Ovary (tissue), 9 donors: ENCODE measurements around the gene TOM1L2. TPM values are rescaled to one million over a fixed set of nuclear protein-coding genes. Genes with fewer than 3 reads are reported as not detected.
"Not testable (repeated sequence)": the region's sequence is repeated elsewhere in the genome, so short reads cannot be mapped to it uniquely, and the experiment has no call there.

Experiments used
- DNase-seq, 5 donors: peaks; one replicate each; pipeline ENCODE4 v3.0.0-alpha.2; 2019 to 2020
- H3K27ac ChIP-seq, 2 donors: fragments of 200-600 bp; one replicate each; pipeline versions ENCODE4 v1.5.1 to v1.8.0; 2019 to 2022
- H3K27me3 ChIP-seq: fragments of 200-600 bp; one replicate; pipeline ENCODE4 v1.8.0; 2022
- H3K36me3 ChIP-seq: fragments of 200-600 bp; sonication (generic); one replicate; pipeline ENCODE4 v1.5.1; 2019
- H3K4me1 ChIP-seq: one replicate; pipeline ENCODE4 v1.8.1; 2013; ENCODE audit warnings: mild to moderate bottlenecking, moderate library complexity; ENCODE audit not compliant: insufficient read depth
- H3K4me3 ChIP-seq: fragments of 200-600 bp; sonication (generic); one replicate; pipeline ENCODE4 v1.5.1; 2017
- H3K9me3 ChIP-seq, 2 donors: fragments of 200-600 bp in 1 of 2; sonication (generic) in 1 of 2; one replicate each; pipeline versions ENCODE4 v1.5.1 to v1.8.1; 2013 to 2019; ENCODE audit warnings: mild to moderate bottlenecking in 1 of 2, moderate library complexity in 1 of 2
- EP300 ChIP-seq: sonication (generic); formaldehyde crosslinking; IDR thresholded peaks from one replicate; pipeline ENCODE4 v1.6.1; 2017; ENCODE audit warnings: antibody characterized with exemption
- POLR2A ChIP-seq: fragments of 450-650 bp; IDR thresholded peaks from one replicate; pipeline ENCODE4 v1.6.1; 2017; ENCODE audit warnings: antibody characterized with exemption, mild to moderate bottlenecking, moderate library complexity
- WGBS, 3 donors: extraction: QIAGEN DNeasy Blood & Tissue Kit in 1 of 3; methylation state at CpG; one replicate each; pipeline versions ENCODE4 v1.1.5 to v1.1.7; 2013 to 2017; 5-methylcytosine and 5-hydroxymethylcytosine counted together
- intact Hi-C, 4 donors: fragments of 100-400 bp; cut with DNase I; formaldehyde crosslinking; loops; one replicate each; pipeline versions ENCODE4 v1.11.0 to v1.15.1; 2022 to 2023
- polyA plus RNA-seq, 2 donors: library from polyadenylated mRNA; stranded (reverse); fragments of 200-250 nt in 1 of 2; fragments of 350-450 nt in 1 of 2; fragmentation: Illumina TruSeq in 1 of 2; extraction: RNeasy Lipid Tissue Mini Kit (QIAGEN cat#74804) in 1 of 2; gene quantifications; one replicate each; pipeline ENCODE4 v1.2.3, GENCODE V29; 2013 to 2014
- total RNA-seq, 7 donors: library from RNA; depleted of rRNA in 2 of 7; stranded (reverse); fragments of >200 nt in 2 of 7; fragmentation: NEBNext Ultra II Directional in 3 of 7; extraction: Animal tissue kit (Norgen Biotek cat#: 25700) in 3 of 7; gene quantifications; one replicate each; pipeline versions ENCODE4 v1.1.0 to v1.2.4, GENCODE V29; 2016 to 2023
- TF ChIP-seq, protein P1 (sequence below), 3 donors: fragments of 450-650 bp in 2 of 3; fragments of 200-600 bp in 1 of 3; IDR thresholded peaks; one replicate each; pipeline versions ENCODE4 v1.5.1 to v1.8.0; 2016 to 2022; ENCODE audit warnings: antibody characterized with exemption in 3 of 3, mild to moderate bottlenecking in 1 of 3
- donor health status: DM: no; HTN: no; CAD: no; lungs with moderate emphysema.
- donor health status: DM: no; HTN: no; CAD: no.
- donor health status: Bipolar disorder and iron deficiency.
- donor health status: DM: yes; HTN: yes; CAD: no.
- donor health status: DM: no; HTN: no; CAD: no.
- donor health status: DM: yes; HTN: yes; CAD: no.

TOM1L2 gene
- total and polyA plus RNA-seq, 9 donors, result 25.6 to 62.5 (median 45.9) TPM

DNA sequence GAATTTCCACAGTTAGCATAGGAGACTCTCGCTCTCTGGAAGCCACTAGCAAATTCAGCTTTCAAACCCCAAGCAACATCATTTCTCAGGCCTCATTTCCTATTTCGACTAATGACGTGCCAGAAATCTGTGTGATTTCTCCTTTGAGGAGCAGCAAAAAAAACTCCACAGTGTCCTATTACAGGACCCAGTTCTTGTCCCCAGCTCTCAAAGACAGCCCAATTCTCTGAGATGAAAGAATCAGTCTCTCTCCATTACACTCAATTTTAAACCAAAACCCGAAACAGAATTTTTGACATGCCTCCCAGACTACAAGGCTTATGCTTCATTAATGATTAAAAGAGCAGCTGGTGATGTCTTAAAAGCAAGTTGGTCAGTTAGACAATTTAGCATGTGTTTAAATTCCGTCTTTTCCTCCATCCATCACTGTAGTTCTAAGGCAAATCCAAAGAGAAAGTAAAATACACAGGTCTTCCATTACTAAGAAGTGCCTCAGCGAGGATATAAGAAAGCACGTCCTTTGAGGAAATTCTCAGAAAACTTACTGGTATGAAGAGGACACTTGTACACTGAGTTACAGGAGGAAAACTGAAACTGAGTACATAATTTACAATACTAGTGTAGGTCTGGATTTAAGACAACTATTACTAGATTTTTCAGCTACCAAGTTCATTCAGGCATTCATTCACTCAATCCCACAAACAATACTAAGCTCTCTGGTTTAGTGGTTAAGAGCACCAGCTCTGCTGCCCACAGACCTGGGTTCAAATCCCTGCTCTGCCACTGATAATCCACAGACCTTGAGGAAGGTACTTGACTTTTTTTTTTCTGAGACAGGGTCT, 12.5 kb downstream of the TOM1L2 start:
- no peaks in the 10 kb centered on the region for H3K36me3 ChIP-seq
- H3K27ac ChIP-seq, result peak overlapping the region in 1 of 2 donors; percentile 37
- DNase-seq, result no peak
- TF ChIP-seq, protein P1, sequence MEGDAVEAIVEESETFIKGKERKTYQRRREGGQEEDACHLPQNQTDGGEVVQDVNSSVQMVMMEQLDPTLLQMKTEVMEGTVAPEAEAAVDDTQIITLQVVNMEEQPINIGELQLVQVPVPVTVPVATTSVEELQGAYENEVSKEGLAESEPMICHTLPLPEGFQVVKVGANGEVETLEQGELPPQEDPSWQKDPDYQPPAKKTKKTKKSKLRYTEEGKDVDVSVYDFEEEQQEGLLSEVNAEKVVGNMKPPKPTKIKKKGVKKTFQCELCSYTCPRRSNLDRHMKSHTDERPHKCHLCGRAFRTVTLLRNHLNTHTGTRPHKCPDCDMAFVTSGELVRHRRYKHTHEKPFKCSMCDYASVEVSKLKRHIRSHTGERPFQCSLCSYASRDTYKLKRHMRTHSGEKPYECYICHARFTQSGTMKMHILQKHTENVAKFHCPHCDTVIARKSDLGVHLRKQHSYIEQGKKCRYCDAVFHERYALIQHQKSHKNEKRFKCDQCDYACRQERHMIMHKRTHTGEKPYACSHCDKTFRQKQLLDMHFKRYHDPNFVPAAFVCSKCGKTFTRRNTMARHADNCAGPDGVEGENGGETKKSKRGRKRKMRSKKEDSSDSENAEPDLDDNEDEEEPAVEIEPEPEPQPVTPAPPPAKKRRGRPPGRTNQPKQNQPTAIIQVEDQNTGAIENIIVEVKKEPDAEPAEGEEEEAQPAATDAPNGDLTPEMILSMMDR (IDR thresholded peaks at IDR 0.05), result no peak
- TF ChIP-seq POLR2A (no peak), EP300 (no peak)
- peaks cover 5% of the 10 kb centered on the region for H3K4me1 ChIP-seq
- H3K27me3 ChIP-seq, result no peaks in the 10 kb centered on the region
- H3K4me3 ChIP-seq, result no peak overlapping the region
- 16 to 28% (median 23%) methylated on average over 7 of the region's 7 CpGs for WGBS, 3 donors
- H3K9me3 ChIP-seq, result no peaks in the 10 kb centered on the region
- intact Hi-C loops, result loop anchor here in 1 of 4 donors (10.0 kb wide), 1 partner anchor 575 kb away; no protein-coding TSS in a partner anchor

DNA sequence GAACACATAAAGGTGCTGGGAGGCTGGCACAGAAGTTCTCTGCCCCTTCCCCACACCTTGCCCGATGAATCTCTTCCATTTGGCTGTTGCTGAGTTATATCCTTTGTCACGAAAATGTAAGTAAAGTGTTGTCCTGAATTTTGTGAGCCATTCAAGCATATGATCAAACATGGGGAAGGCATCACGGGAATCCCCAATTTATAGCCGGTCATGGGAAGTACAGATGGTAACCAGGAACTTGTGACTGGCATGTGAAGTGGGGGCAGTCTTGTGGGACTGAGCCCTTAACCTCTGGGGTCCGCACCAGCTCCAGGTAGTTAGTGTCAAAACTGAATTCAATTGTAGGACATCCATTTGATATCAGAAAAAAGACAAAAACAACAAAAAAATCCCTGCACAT, 13.2 kb downstream of the TOM1L2 start:
- Histone ChIP-seq H3K27me3 (no peaks in the 10 kb centered on the region), H3K36me3 (no peaks in the 10 kb centered on the region), H3K4me1 (peaks cover 5% of the 10 kb centered on the region), H3K9me3 (no peaks in the 10 kb centered on the region), H3K4me3 (no peak overlapping the region), H3K27ac (peak overlapping the region in 1 of 2 donors; percentile 37)
- no peak for DNase-seq
- TF ChIP-seq EP300 (no peak), POLR2A (no peak)
- TF ChIP-seq, protein P1 (IDR thresholded peaks at IDR 0.05), result no peak
- 87 to 92% (median 89%) methylated on average over 5 of the region's 5 CpGs for WGBS, 3 donors
- intact Hi-C loops, result loop anchor here in 1 of 4 donors (10.0 kb wide), 1 partner anchor 574 kb away; no protein-coding TSS in a partner anchor

DNA sequence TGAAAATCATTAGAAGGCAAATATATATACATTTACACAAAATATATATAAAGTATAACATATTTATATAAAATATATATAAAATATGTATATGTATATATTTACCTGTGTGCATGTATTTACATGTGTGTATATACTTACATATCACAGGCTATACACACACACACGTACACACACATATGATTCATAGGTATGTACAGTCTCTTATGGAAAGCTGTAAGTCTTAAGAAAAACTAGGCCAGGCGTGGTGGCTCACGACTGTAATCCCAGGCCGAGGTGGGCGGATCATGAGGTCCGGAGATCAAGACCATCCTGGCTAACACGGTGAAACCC, 14.7 kb downstream of the TOM1L2 start:
- WGBS, 3 donors, result 88 to 95% (median 94%) methylated on average over 7 of the region's 7 CpGs
- no peak overlapping the region for H3K4me3 ChIP-seq
- H3K27ac ChIP-seq, result no peak overlapping the region
- TF ChIP-seq POLR2A (no peak), EP300 (no peak)
- TF ChIP-seq, protein P1 (IDR thresholded peaks at IDR 0.05), result no peak
- H3K36me3 ChIP-seq, result no peaks in the 10 kb centered on the region
- no peak for DNase-seq
- peaks cover 5% of the 10 kb centered on the region for H3K4me1 ChIP-seq
- no peaks in the 10 kb centered on the region for H3K9me3 ChIP-seq
- intact Hi-C loops, result loop anchor here in 1 of 4 donors (10.0 kb wide), 1 partner anchor 573 kb away; no protein-coding TSS in a partner anchor
- H3K27me3 ChIP-seq, result no peaks in the 10 kb centered on the region

DNA sequence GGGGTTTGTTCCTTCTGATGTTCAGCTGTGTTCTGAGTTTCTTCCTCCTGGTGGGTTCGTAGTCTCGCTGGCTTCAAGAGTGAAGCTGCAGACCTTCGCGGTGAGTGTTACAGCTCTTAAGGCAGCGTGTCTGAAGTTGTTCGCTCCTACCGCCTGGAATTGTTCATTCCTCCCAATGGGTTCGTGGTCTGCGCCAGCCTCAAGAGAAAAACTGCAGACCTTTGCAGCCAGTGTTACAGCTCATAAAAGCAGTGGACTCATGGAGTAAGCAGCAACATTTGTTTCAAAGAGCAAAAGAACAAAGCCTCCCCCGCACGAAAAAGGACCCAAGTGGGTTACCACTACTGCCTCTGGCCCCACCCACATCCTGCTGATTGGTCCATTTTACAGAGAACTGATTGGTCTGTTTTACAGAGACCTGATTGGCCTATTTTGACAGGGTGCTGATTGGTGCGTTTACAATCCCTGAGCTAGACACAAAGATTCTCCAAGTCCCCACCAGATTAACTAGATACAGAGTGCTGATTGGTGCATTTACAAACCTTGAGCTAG, 16.3 kb downstream of the TOM1L2 start:
- H3K4me1 ChIP-seq, DNase-seq, H3K4me3 ChIP-seq, H3K36me3 ChIP-seq, H3K27ac ChIP-seq, H3K9me3 ChIP-seq, H3K27me3 ChIP-seq: not testable (repeated sequence)
- 96 to 97% (median 97%) methylated on average over 12 of the region's 12 CpGs for WGBS, 3 donors
- intact Hi-C loops, result loop anchor here in 1 of 4 donors (10.0 kb wide), 1 partner anchor 571 kb away; no protein-coding TSS in a partner anchor

DNA sequence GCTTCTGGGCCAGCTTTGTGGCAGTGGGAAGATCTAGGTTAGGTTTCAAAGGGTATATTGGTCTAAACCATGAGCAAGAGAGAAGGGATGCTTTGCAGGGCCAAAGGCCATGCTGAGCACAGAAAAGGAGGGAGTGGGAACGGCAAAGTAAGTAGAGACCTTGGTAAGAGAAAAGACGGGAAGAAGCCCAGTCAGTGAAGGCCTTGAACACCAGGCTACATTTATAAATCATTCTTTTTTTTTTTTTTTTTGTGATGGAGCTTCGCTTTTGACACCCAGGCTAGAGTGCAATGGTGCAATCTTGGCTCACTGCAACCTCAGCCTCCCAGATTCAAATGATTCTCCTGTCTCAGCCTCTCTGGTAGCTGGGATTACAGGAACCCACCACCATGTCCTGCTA, 18.1 kb downstream of the TOM1L2 start:
- Histone ChIP-seq H3K4me1 (peaks cover 2% of the 10 kb centered on the region), H3K27me3 (no peaks in the 10 kb centered on the region), H3K36me3 (no peaks in the 10 kb centered on the region), H3K9me3 (no peaks in the 10 kb centered on the region), H3K4me3 (no peak overlapping the region), H3K27ac (no peak overlapping the region)
- intact Hi-C loops, result loop anchor here in 1 of 4 donors (10.0 kb wide), 1 partner anchor 569 kb away; no protein-coding TSS in a partner anchor
- DNase-seq, result no peak
- WGBS, 3 donors, result 87 to 93% (median 90%) methylated on average over 3 of the region's 3 CpGs
- TF ChIP-seq EP300, result no peak
- TF ChIP-seq, protein P1 (IDR thresholded peaks at IDR 0.05), result no peak
- no peak for TF ChIP-seq POLR2A
